T-helper 2 cell treated with Interferon-gamma antibody and Interleukin-4, amounts not matched to agents 5 μg/mL and 100 μg/mL, for 36 hours (primary cell): ENCODE results near the gene CACNG7.
"Not testable (repeated sequence)": the region's sequence is repeated elsewhere in the genome, so short reads cannot be mapped to it uniquely, and the experiment has no call there.

ENCODE experiments used
- DNase-seq: peaks from one replicate; pipeline ENCODE4 v3.0.0; 2021; ENCODE audit warnings: low spot score
- H3K27ac Mint-ChIP-seq: one replicate; pipeline ENCODE4 v1.8.0; 2021; ENCODE audit warnings: mild to moderate bottlenecking, mixed read lengths
- H3K27me3 Mint-ChIP-seq: one replicate; pipeline ENCODE4 v1.8.0; 2021; ENCODE audit warnings: low read depth, mixed read lengths
- H3K36me3 Mint-ChIP-seq: one replicate; pipeline ENCODE4 v1.8.0; 2021; ENCODE audit warnings: low read depth, mixed read lengths
- H3K4me1 Mint-ChIP-seq: one replicate; pipeline ENCODE4 v1.8.0; 2021; ENCODE audit warnings: low read depth, mixed read lengths
- H3K4me3 Mint-ChIP-seq: one replicate; pipeline ENCODE4 v1.8.0; 2022; ENCODE audit warnings: mild to moderate bottlenecking, moderate library complexity, mixed read lengths
- H3K9me3 Mint-ChIP-seq: one replicate; pipeline ENCODE4 v1.8.0; 2021; ENCODE audit warnings: mixed read lengths

Gene CACNG7, protein sequence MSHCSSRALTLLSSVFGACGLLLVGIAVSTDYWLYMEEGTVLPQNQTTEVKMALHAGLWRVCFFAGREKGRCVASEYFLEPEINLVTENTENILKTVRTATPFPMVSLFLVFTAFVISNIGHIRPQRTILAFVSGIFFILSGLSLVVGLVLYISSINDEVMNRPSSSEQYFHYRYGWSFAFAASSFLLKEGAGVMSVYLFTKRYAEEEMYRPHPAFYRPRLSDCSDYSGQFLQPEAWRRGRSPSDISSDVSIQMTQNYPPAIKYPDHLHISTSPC

DNA sequence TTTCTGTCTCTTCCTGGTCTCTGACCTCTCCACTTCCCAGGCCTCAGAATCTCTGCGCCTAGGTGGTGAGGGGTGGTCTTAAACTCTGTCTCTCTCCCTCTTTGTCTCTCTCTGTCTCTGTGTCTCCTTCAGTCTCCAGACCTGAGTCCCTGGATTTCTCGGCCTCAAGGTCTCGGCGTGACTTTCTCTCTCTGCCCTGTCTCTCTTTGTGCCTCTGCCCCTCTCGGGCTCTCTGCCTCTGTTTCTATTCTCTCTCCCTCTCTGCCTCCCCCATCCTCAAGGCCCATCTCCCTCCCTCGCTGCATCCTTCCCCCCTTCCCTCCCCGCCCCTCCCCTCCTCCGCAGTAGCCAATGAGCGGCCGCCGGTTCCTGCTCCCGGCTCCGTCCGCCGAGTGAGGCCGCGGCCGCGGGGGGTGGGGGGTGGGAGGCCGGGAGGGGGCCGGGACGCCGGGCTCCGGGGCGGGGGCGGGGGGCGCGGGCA is at the start of gene CACNG7:
Gene CACNG7, plus strand, starts transcription at position 344 of the 481 bp plus-strand sequence. CDS start 3,554 bp downstream, outside the sequence.
- no peak for DNase-seq
- Mint-ChIP-seq H3K27ac (peak within 1 kb of the TSS; percentile 27), H3K27me3 (peaks cover 59% of the 10 kb centered on the region), H3K4me3 (peak within 1 kb of the TSS; percentile 22), H3K36me3 (no peaks in the 10 kb centered on the region), H3K4me1 (peaks cover 11% of the 10 kb centered on the region), H3K9me3 (no peaks in the 10 kb centered on the region)

DNA sequence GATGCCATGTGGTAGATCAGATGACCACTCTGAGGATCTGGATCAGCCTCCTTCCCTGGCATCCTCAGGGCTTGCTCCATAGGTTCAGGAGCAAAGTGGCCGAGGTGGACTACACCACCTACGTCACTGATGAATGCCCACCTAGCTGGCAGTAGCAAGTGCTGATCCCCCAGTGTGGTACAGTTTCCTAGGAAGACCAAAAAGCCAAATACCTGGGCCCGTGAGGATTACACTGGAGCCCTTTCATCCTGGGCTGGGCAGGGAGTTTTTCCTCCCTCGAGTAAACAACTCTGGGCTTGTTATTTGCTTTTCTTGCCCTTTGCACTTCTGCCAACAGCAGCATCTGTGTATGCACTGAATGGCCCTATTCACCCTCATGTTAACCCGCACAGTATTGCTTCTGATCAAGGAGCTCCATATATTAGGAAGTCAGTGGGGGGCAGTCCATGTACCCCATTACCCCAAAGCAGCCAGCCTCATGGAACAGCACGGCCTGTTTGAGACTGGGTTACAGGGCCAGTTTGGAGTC is 44.7 kb upstream of the CACNG7 start:
- Mint-ChIP-seq H3K36me3 (peaks cover 2% of the 10 kb centered on the region), H3K9me3 (no peaks in the 10 kb centered on the region), H3K27me3 (no peaks in the 10 kb centered on the region), H3K4me1 (peaks cover 18% of the 10 kb centered on the region), H3K4me3 (no peak overlapping the region), H3K27ac (no peak overlapping the region)
- no peak for DNase-seq

GRCh38 chr19:53865523-53865917 is 43.6 kb upstream of the CACNG7 start:
- peak overlapping the region; percentile 98 for H3K27ac Mint-ChIP-seq
- H3K36me3 Mint-ChIP-seq: peaks cover 4% of the 10 kb centered on the region
- H3K27me3 Mint-ChIP-seq: no peaks in the 10 kb centered on the region
- peaks cover 20% of the 10 kb centered on the region for H3K4me1 Mint-ChIP-seq
- peak overlapping the region; percentile 84 for H3K4me3 Mint-ChIP-seq
- DNase-seq: no peak
- no peaks in the 10 kb centered on the region for H3K9me3 Mint-ChIP-seq

DNA sequence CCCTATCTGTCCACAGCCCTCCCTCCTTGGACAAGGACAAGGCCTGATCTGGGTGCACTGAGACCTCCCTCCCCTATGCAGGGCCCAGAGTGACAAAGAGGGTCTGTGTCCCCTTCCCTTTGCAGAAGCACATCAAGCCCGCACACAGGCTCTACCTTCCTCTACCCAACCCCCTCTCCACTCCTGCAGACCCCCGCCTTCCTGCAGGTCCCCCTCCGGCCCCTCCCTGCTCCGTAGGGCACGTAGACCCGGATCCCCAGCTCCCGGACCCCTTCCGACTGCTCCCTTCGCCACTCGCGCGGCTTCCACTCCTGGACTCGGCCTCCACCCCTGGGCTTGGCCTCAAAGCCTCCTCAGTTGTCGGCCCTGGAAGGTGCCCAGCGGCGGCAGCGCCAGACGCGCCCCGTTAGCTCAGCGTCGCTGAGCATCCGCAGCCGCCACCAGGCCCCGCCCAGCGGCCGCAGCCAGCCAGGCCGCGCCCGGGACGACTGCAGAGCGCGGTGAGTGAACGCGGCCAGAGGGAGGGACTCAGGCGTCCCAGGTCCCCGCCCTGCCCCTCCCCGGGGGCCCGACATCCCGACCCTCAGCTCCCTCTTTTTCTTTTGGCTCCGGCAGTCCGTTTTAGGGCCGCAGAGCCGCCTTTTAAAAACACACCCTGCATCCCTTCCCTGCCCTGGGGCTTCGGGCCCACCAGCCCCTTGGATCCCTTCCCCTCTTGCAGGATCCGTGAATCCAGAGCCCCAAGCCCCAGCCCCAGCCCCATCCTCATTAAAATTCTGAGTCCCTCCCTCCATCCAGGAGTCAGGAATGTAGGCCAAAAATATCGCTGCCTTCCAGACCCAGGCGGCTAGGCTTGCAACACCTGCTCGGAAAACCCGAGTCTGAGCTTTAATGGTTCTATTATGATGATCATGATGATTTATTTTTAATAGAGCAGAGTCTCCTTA is 42.9 kb upstream of the CACNG7 start:
- Mint-ChIP-seq H3K36me3 (peaks cover 9% of the 10 kb centered on the region), H3K9me3 (no peaks in the 10 kb centered on the region), H3K4me1 (peaks cover 25% of the 10 kb centered on the region), H3K27ac (peak overlapping the region; percentile 98), H3K4me3 (peak overlapping the region; percentile 99), H3K27me3 (no peaks in the 10 kb centered on the region)
- peak; percentile 69 for DNase-seq

- no peak for DNase-seq
- Mint-ChIP-seq H3K27me3 (no peaks in the 10 kb centered on the region), H3K4me1 (peaks cover 30% of the 10 kb centered on the region), H3K27ac (peak overlapping the region; percentile 98), H3K9me3 (no peaks in the 10 kb centered on the region), H3K36me3 (peaks cover 14% of the 10 kb centered on the region), H3K4me3 (peak overlapping the region; percentile 99)
These were observed 42.2 kb upstream of the CACNG7 start for GRCh38 chr19:53866865-53867224.

DNA sequence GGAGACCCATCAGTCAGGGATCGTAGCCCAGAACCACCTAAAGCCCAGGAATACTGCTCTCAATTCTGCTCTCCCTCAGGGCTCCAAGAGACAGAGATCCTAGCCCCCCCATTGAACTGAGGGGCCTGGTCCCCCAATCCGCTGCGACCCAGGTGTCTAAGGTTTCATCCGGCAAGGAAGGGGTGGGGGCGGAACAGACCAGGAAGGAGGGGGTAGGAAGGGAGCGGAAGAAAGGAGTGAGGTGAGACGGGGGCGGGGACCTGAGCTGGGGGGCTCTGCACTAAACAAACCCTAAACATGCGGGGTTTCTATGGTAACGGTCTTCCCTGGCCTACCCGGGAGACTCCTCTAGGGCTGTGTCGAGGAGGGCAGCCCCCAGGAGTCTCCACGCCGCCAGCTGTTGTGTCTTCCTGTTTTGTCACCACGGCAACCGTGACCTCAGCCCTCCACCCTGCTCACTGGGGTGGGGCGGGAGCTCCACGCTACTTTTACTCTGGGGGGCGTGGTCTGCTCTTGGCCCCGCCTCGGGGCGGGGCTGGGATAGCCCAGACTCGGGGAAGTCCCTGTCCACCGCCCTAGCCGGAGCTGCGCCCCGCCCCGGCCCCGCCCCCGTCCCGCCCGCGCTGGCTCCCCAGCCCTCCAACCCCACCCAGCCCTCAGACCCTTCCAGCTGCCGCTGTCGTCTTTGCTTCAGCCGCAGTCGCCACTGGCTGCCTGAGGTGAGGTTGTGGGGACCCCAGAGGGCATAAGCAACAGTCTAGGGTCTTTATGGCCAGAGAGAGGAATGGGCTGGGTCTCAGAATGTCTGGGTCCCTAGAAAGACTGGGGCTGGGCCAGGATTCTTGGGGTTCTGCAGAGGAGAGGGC is 41.6 kb upstream of the CACNG7 start, which contains the start of gene MYADM:
Gene MYADM, plus strand, starts transcription at position 659 of the 866 bp plus-strand sequence. CDS start 5,647 bp downstream, outside the sequence.
- no peaks in the 10 kb centered on the region for H3K9me3 Mint-ChIP-seq
- peak; percentile 98 for DNase-seq
- peak within 1 kb of the TSS; percentile 98 for H3K27ac Mint-ChIP-seq
- H3K27me3 Mint-ChIP-seq: no peaks in the 10 kb centered on the region
- H3K4me1 Mint-ChIP-seq: peaks cover 30% of the 10 kb centered on the region
- peaks cover 14% of the 10 kb centered on the region for H3K36me3 Mint-ChIP-seq
- H3K4me3 Mint-ChIP-seq: peak within 1 kb of the TSS; percentile 99

GRCh38 chr19:53868091-53868891 is 40.8 kb upstream of the CACNG7 start:
- DNase-seq: peak; percentile 52
- H3K4me1 Mint-ChIP-seq: peaks cover 34% of the 10 kb centered on the region
- peaks cover 19% of the 10 kb centered on the region for H3K36me3 Mint-ChIP-seq
- no peaks in the 10 kb centered on the region for H3K27me3 Mint-ChIP-seq
- no peaks in the 10 kb centered on the region for H3K9me3 Mint-ChIP-seq
- peak overlapping the region; percentile 96 for H3K27ac Mint-ChIP-seq
- H3K4me3 Mint-ChIP-seq: peak overlapping the region; percentile 99

DNA sequence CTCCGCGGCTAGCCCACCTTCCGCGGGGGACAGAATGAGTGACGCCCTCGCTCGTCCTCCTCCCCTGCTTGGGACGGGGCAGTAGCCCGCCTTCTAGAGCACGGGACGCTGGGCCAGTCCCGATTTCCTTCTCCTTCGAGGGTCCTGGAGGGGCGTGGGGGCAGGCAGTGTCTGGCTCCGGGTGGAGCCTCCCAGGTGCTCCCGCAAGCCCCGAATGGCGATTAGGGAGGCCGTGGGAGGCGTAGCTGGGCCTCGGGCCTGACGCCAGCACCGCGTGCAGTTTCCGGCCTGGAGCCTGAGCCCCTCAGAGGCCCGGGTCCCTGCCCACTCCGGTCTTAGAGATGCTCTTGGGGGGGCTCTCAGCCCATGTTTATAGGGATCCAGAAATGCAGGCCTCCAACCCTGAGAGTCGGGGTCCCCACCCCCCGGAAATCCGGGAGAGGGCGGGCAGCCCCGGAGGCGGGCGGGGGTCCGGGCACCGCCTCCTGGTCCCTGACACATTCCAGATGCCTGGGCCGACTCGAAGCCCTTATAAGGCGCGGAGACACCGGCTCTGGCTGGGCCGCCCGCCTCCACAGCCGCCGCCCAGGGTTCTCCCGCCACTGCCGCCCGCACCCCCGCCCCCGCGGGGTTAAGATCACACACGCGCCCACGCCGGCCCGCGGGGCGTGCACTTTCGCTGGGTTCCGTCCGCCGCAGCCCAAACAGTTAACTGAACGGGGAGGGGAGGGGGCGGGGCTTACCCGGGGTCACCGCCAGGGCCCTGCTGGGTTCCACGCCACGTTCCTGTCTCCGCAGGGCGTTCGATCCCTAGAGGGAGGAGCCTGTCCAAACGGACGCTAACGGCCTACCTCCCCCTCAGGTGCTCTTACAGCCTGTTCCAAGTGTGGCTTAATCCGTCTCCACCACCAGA is 39.9 kb upstream of the CACNG7 start:
- peaks cover 28% of the 10 kb centered on the region for H3K36me3 Mint-ChIP-seq
- H3K4me3 Mint-ChIP-seq: peak overlapping the region; percentile 99
- no peaks in the 10 kb centered on the region for H3K27me3 Mint-ChIP-seq
- DNase-seq: peak; percentile 93
- peaks cover 42% of the 10 kb centered on the region for H3K4me1 Mint-ChIP-seq
- no peaks in the 10 kb centered on the region for H3K9me3 Mint-ChIP-seq
- H3K27ac Mint-ChIP-seq: peak overlapping the region; percentile 90

DNA sequence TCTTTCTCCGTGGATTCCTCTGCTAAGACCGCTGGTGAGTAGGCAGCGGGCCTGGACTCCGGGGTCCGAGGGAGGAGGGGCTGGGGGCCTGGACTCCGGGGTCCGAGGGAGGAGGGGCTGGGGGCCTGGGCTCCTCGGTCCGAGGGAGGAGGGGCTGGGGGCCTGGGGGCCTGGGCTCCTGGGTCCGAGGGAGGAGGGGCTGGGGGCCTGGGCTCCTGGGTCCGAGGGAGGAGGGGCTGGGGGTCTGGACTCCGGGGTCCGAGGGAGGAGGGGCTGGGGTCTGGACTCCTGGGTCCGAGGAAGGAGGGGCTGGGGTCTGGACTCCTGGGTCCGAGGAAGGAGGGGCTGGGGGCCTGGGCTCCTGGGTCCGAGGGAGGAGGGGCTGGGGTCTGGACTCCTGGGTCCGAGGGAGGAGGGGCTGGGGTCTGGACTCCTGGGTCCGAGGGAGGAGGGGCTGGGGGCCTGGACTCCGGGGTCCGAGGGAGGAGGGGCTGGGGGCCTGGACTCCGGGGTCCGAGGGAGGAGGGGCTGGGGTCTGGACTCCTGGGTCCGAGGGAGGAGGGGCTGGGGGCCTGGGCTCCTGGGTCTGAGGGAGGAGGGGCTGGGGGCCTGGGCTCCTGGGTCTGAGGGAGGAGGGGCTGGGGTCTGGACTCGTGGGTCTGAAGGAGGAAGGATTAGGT is 39.1 kb upstream of the CACNG7 start:
- Mint-ChIP-seq H3K27ac (peak overlapping the region; percentile 90), H3K36me3 (peaks cover 36% of the 10 kb centered on the region), H3K4me3 (peak overlapping the region; percentile 99), H3K4me1 (peaks cover 50% of the 10 kb centered on the region)
- not testable (repeated sequence) for DNase-seq, H3K27me3 Mint-ChIP-seq, H3K9me3 Mint-ChIP-seq

DNA sequence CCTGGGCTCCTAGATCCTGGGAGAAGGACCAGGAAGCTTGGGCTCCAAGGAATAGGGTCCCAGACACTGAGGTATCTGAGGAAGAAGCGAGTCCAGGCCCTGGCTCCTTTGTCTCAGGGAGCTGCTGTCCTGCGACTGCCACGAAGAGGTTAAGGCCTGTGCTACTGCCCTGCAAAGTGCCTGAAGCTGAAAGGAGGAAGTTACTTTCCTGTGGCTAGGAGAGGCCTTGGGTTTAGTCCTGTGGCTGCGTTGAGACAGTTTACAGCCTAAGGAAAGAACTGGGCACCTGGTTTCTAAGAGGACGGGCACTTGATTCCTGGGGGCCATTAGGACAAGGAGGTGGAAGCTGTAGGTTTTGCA is 38.6 kb upstream of the CACNG7 start:
- Mint-ChIP-seq H3K27me3 (no peaks in the 10 kb centered on the region), H3K27ac (peak overlapping the region; percentile 90), H3K4me3 (peak overlapping the region; percentile 88), H3K36me3 (peaks cover 39% of the 10 kb centered on the region), H3K4me1 (peaks cover 50% of the 10 kb centered on the region), H3K9me3 (peaks cover 4% of the 10 kb centered on the region)
- no peak for DNase-seq

DNA sequence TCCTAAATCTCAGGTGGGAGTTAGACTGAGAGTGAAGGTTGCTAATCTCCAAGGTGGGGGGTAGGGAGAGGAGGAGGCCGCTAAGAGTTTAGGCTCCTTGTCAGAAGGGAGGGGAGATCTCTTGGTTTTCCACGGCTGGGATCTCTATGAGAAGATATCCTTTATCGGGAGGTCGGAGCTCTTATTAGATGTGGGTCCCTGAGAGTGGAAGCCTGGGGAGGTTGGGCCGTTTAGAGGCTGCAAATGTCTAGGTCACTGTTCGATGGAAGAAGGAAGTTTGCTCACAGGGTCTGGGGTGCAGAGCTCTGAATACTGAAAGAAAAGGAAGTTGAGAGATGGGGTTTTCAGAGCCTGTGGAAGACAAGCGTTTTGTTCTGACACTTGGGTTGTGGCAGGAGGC is 37.6 kb upstream of the CACNG7 start:
- peak overlapping the region; percentile 88 for H3K4me3 Mint-ChIP-seq
- H3K27ac Mint-ChIP-seq: peak overlapping the region; percentile 84
- H3K9me3 Mint-ChIP-seq: peaks cover 4% of the 10 kb centered on the region
- H3K36me3 Mint-ChIP-seq: peaks cover 43% of the 10 kb centered on the region
- no peak for DNase-seq
- peaks cover 48% of the 10 kb centered on the region for H3K4me1 Mint-ChIP-seq
- H3K27me3 Mint-ChIP-seq: no peaks in the 10 kb centered on the region
